NCI-H748 treated with DMSO at 0.1 percent for 48 hours (cell line): ENCODE measurements around the gene ARL6IP1.

Source experiments
- DNase-seq: peaks from one replicate; lab custom pipeline; 2025; lab: John Stamatoyannopoulos, UW

The ARL6IP1 gene

GRCh38 chr16:18801145-18801972 lies at the start of gene ARL6IP1:
ARL6IP1 (minus strand) TSS chr16:18801549; CDS start chr16:18801466, 83 bp downstream.
- DNase-seq, result peak; percentile 95

- no peak for DNase-seq
Measured at GRCh38 chr16:18846416-18846815, 45.1 kb upstream of the ARL6IP1 start.

DNA sequence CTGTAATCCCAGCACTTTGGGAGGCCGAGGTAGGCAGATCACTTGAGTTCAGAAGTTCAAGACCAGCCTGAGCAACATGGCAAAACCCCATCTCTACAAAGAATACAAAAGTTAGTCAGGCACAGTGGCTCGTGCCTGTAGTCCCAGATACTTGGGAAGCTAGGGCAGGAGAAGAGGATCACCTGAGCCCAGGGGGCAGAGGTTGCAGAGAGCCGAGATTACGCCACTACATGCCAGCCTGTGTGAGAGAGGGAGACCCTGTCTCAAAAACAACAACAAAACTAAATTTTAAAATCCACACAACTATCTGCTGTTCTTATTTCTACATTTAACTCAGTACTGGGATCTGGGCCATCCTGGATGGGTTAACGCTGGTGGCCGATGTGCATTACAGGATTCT lies 41.2 kb upstream of the ARL6IP1 start:
- no peak for DNase-seq

DNA sequence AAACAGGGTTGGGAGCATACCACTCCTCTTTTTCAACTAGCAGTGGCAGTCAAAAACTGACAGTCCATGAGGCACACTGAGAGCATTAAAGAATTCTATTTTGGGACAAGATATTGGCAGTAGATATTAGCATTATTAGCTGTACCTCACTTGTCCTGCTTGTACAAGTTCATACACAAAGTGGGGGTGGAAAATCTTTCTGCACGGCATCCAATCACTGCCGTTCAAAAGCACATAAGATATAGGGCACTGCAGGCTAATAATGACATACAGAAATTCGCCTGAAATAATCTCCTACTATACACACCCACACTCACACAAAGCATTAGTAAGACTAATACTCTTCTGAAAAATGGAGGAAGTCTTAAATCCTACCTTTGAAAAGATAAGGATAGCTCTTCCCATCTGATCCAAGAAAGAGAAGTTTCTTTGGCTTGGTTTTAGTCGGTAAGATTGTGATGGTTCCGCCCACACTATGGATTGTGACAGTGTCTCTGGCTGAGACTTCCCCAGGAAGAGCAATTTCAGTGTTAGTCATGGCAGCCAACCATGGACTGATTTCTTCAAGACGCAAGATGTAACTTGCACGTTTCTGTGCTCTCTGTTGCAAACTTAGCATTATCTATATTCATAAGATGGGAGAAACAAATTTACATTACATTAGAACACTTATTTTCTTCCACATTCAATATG lies 40.6 kb upstream of the ARL6IP1 start:
- DNase-seq, result no peak

- no peak for DNase-seq
Measured at GRCh38 chr16:18839555-18839954, 38.2 kb upstream of the ARL6IP1 start.

GRCh38 chr16:18836702-18837101 lies 35.4 kb upstream of the ARL6IP1 start:
- DNase-seq, result no peak

- no peak for DNase-seq
Measured at GRCh38 chr16:18834864-18835263, 33.5 kb upstream of the ARL6IP1 start.

DNA sequence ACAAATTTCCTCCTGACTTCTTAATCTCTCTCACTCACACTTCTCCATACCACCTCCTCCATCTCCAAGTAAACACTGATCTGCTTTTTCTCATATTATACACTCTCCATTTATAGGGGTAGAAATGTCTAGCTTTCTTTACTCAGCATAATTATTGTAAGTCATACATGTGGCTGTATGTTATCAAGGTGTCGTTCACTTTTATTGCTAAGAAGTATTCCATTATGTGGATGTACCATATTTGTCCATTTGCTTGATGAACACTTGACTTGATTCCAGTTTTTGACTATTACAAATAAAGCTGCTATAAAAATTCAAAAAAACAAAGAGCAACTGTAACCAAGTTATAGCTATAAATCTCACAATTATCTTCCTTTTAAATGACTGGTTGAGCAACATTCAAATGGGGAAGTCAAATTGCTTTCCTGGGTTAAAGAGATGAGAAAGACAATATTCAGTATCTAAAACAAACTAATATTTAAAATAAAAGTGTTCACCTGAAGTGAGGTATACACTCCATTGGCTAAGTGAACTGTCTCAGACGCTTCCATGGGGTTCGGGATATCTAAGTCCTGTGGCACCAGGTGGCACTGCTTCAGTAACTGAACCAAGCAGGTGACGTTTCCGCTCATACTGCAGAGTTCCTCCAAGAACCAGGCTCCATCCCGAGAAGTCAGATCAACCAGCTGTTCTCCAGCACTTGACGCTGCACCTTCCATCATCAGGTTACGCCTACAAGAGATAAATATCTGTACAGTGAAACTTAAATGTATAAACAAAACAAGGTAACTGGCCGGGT lies 32.6 kb upstream of the ARL6IP1 start:
- no peak for DNase-seq

DNA sequence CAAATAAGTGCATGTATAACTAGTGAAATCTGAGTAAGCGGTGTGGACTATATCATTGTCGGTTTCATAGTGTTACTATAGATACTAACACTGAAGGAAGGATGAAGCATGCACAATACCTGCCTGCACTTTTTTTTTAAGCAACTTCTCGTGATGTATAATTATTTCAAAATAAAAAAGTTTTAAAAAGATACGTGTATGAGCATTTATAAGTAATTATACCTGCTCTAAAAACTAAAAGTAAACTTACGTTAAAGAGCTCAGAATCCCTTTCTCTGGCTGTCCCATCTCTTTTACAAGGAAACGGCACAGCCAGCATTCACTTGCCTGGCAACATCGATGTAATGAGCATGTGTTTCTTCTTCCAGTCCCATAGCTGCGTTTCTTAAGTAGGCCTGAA lies 31.3 kb upstream of the ARL6IP1 start:
- no peak for DNase-seq

- DNase-seq, result no peak
Measured at GRCh38 chr16:18832006-18832405, 30.7 kb upstream of the ARL6IP1 start.

DNA sequence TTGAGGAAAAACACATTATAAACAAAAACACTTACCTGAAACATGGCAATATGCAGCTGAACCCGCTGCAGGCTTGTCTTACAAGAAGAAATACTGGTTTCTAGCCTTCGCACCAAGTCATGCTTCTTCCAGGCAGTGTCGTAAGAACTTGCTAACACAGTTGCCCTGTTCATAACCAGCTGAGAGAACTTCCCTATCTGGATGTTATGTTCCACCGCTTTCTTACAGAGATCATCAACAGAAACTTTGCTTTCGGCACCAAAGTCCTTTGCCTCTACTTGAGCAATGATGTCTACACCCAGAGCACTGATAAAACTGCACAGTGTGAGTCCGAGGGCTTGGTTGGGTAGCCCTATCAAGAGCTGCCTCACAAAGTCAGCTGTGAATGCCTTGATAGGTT lies 27.9 kb upstream of the ARL6IP1 start:
- DNase-seq, result no peak

GRCh38 chr16:18827890-18828289 lies 26.5 kb upstream of the ARL6IP1 start:
- no peak for DNase-seq

DNA sequence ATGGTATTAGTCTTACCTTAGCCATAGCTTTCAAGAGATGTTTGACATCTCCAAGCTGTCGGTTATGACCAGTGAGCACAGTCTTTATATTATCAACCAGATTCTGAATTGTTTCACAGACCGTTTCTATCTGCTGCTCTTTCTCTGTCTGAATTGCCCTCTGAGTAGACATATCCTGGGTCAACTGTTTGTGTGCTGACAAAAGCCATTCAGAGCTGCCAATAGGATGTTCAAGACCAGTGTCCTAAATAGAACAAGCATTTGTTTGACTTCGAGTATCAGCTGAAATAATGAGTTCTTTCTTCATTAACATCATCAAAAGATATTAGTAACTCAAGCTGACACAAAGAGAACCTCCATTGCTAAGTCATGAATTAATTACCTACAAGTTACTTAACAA lies 14.9 kb upstream of the ARL6IP1 start:
- DNase-seq, result no peak

DNA sequence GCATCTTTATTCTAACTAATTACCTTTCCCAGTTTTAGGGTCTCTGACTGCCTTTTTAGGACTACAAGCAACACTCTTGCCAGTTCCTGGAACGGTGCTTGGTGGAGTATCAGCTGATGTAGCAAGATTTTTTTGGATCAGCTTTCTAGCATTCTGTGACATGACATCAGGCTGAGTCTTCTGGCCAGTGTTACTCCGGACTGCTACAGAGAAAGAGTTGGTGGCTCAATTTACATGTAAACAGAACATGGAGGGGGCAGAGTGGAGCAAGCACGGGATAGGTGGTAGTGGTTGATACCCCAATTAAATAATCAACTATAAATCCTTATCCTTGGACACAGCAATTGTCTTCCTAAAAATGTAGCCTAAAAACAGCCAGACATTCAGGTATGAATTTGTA lies 10.6 kb upstream of the ARL6IP1 start:
- no peak for DNase-seq

DNA sequence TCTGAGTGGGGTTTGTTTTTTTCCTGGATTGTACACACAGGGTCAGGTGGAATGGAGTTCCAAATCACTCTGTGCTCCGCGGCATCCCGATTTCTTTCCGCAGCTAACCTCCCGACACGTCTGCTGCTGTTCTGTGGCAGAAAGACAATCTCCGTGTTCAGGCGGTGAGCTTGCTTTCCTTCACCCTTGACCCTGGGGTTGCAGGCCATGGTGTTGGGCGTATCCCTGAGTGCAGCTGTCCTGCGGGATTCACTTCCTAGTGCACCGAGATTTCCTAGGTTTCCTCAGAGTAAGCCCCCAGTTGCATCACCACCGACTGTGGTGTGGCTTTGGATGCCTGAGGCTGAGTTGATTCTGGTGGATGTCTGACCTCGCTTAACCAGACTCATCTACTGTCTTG lies 7.8 kb upstream of the ARL6IP1 start:
- DNase-seq, result no peak

GRCh38 chr16:18805257-18805773 lies 4.0 kb upstream of the ARL6IP1 start:
- no peak for DNase-seq

DNA sequence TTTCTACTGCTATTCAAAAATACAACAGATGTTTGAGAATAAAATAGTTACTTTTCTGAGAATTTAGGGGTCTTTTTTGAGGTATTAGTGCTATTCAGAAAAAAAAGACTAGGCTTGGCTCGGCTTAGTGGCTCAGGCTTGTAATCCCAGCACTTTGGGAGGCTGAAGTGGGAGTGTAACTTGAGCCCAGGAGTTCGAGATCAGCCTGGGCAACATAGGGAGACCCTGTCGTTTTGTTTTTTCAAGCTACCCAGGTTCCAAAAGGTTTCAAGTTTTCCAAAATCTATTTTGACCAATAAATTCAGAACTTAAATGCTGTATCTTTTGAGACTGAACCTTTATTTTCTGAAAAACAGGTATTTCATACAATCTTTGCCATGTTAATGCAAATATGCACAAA lies 3.2 kb upstream of the ARL6IP1 start:
- no peak for DNase-seq

DNA sequence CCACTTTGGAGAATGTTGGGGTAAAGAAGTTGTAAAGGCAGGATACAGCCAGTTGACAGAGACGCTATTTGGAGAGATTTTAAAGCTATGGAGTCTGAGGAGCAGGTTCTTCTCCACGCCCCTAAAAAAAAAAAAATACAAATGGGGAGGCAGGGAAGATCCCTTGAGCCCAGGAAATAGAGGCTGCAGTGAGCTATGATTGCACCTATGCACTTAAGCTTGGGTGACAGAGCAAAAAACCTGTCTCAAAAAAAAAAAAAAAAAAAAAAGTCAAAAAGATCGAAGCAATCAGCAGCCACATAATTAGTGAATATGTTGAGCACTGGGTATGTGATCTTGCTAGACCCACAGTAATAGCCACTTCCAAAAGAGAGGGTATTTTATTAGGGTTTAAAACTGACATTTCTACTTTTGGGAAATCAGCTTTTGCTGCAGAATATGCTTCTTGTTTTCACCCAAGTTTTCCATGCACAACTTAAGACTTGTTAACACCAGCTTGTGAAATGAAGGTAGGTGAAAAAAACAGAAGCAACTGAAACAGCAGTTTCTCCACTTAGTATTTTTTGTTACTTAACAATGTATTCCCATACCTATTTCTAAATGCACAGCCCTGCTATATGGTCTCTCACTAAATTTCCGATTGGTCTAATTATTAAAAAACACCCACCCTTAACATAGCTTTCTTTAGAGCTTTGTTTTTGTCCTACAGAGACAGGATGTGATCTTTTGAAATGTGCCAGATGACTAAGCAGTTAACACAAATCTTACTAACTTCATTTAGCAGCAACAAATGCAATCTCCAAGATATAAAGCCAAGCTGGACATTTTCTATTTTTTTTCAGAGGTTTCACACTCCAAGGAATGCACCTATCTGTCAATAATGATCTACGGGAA lies 2.5 kb upstream of the ARL6IP1 start:
- no peak for DNase-seq

DNA sequence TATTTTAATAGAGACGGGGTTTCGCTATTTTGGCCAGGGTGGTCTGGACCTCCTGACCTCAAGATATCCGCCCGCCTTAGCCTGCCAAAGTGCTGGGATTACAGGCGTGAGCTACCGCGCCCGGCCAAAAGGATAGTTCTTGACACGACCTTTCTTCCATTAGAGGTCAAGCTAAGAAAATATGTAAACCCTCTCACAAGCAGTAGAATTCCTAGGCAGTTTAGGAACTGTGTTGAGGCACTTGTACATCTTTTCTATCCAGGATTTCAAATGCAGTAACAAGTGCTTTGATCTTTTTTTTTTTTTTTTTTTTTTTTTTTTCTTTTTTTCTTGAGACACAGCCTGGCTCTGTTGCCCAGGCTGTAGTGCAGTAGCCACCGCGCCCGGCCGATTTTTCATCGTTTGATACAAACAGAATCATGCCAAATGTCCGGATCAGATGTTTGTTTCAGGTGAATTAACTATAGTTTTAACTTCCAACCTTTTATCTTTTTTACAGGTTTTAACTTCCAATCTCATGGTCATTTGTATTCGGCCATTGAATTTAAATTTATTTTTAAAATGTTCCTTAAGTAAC lies 1.5 kb upstream of the ARL6IP1 start:
- no peak for DNase-seq

GRCh38 chr16:18800775-18801144 lies 589 bp downstream of the ARL6IP1 start:
- DNase-seq, result no peak

DNA sequence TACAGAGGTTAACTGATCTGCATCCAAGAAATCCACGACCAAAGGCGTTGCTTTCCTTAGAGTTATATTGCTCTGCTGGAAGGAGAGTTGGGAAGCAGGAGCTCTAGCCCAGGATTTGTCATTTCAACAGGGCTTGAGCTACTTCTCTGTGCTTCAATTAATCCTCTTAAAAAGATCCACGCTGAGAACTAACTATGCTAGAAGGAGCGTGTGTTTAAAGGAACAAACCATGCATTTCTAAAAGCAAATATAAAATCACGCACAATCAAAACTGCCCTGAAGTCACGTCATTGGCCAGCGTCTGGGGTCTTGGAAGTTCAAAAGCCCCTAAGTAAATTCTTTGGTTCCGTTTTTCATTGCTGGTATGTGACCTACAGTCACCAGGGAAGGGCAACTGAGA lies 1.1 kb downstream of the ARL6IP1 start:
- no peak for DNase-seq
